SK-MEL-5 (cell line): ENCODE measurements around the gene NDOR1. TPM values are rescaled to one million over a fixed set of nuclear protein-coding genes. Genes with fewer than 3 reads are reported as not detected.

ENCODE experiments used
- DNase-seq: peaks from one replicate; pipeline ENCODE4 v3.0.0-alpha.2; 2016; ENCODE audit warnings: low read depth, low spot score
- in situ Hi-C: cut with HindIII; loops from 2 replicates; pipeline ENCODE4 v1.10.0; 2016; ENCODE audit warnings: low sequenced_read_pairs, high pct_unique_total_duplicates, low pct_unique_long_range_greater_than_20kb
- total RNA-seq: library from RNA; depleted of rRNA; stranded (reverse); fragments of >200 nt; shearing (Covaris generic); gene quantifications from 2 replicates; pipeline ENCODE4 v1.2.3, GENCODE V29; 2014

Gene NDOR1
- total RNA-seq, 1 experiment from 2014 or later = 5.1 TPM

DNA sequence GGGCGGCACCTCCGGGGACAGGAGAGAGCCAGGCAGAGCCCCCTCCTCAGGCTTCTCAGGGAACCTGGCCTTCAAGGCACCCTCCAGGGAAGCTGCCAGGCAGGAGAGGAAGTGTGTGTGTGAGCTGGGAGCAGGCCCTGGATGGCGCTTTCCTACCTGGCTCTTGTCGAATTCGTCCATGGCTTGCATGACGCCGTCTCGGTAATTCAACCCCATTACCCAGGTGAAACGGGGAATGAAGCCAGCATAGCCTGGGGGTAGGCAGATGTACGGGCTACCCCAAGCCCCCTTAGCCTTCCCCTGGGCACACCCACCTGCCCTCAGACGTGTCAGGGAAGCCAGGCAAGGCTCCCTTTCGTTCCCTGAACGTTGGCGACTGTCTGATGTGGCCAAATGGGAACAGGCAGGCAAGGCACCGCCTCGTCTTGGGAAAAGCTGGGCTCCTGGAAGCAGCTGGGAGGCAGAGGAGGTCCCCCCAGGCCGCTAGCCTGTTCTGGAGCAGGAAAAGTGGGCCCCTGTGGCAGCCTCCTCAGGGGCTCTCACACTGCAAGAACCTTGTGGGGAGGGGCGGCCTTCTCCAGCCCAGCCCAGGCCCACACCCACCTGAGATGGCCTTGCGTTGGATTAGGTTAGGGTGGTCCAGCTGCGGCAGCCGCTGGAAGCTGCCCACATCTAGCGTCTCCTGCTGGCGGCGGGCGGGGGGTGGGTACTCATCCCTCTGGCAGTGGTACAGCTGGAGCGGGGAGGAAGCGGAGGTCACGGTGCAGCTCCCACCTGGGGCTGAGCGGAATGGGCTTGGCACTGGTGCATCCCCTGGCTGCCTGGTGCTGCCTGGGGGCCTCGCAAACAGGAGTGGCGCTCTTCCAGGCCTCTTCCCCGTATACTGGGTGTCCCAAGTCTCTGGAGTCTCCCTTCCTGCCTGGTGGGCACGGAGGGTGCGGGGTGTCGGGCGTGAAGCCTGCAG is 39.3 kb downstream of the NDOR1 start:
- in situ Hi-C loops = no loop called here
- DNase-seq = no peak

- DNase-seq = no peak
- in situ Hi-C loops = no loop called here
These were observed 40.2 kb downstream of the NDOR1 start for GRCh38 chr9:137245450-137246421.

DNA sequence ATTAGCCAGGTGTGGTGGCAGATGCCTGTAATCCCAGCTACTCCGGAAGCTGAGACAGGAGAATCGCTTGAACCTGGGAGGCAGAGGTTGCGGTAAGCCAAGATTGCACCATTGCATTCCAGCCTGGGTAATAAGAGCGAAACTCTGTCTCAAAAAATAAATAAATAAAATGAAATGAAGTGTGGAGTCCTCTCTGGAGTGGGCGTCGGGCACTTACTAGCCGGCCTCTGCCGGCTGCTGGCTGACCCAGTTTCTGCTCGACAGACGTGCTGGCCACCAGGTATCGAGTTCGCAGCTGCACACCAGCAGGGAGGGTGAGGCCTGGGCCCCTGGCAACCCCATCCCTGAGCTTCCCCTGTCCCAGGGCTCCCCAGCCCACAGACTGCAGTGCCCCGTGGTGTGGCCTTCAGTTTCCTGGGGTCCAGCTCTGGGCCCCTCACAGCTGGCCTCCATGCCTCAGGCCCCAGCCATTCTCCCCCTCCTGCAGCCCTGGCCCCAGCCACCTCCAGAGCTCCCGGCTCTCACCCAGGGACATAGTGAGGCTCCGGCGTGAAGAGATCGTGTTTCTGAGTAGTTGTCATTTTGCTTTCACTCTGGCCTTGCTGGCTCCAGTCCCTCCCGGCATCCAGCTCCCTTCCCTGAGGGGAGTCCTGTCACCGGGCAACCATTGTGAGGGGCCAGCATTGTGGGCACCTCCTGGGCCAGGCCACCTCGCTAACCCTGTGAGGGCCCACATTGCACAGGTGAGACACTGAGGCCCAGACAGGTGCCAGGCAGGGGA is 41.8 kb downstream of the NDOR1 start:
- in situ Hi-C loops = no loop called here
- DNase-seq = no peak

DNA sequence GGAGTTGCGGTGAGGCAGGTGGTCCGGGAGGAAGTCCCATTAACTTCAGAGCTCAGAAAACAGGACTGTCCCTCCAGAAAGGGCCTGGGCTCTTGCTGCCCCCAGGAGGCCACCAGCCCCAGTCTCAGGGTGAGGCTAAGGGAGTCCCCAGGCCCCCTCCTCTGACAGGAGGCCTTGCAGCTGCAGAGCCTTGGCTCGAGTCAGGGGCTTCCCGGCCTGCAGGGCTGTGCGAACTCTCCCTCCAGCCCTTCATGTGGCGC is 42.3 kb downstream of the NDOR1 start:
- no peak for DNase-seq
- in situ Hi-C loops = no loop called here

DNA sequence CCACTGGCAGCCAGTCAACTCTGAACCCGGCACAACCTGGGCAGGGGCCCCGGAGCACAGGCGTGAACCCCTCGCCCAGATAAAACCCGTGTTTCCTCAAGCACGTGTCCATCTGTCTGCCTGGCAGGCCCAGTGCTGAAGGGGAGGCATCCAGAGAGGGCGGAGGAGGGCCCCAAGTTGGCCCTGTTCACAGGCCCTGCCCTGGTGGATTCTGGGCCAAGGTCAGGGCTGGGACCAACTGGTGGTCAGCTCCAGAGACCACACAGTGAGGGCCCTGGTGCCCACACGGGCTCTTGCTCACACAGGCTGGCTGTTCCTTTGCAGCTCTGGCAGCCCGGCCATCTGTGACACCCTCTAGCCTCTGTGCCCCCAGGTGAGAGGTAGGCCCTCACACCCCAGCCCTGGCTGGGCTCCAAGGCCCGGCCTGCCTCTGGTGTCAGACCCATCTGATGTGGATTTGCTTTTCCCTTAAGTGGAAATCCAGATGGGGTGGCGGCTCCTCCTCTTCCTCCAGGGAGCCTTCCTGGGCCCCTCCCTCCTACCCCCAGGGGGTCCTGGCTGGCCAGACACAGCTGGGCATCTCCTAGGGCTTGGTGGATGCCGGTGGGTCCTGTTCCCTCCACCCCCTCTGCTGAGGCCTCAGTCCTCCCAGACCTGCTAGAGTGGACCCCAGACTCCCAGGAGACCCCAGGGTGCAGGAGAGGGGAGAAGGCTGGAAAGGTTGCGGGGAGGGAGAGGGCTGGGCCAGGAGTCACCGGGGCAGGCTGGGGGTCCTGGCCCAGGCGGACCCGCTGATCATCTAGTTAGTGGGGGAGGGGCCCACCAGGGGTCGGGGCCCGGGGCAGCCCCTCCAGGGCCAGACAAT is 45.1 kb downstream of the NDOR1 start:
- DNase-seq = no peak
- in situ Hi-C loops = no loop called here

DNA sequence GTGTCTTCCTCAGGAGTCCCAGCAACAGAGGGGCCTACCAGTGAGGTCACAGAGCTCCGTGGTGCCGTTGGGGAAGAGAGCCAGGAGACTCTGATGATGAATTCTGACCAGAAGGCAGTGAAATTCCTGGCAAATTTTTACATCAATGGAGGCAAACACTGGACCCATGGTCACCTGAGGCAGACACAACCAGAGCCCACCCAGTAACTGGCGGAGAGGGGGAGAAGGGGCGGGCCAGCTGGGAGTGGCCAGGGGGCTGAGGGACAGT is 45.6 kb downstream of the NDOR1 start, which contains the start of gene STPG3:
STPG3 (plus strand) TSS at position 93 of the 268 bp plus-strand sequence; CDS start at position 94, 1 bp downstream.
- in situ Hi-C loops = no loop called here
- no peak for DNase-seq

DNA sequence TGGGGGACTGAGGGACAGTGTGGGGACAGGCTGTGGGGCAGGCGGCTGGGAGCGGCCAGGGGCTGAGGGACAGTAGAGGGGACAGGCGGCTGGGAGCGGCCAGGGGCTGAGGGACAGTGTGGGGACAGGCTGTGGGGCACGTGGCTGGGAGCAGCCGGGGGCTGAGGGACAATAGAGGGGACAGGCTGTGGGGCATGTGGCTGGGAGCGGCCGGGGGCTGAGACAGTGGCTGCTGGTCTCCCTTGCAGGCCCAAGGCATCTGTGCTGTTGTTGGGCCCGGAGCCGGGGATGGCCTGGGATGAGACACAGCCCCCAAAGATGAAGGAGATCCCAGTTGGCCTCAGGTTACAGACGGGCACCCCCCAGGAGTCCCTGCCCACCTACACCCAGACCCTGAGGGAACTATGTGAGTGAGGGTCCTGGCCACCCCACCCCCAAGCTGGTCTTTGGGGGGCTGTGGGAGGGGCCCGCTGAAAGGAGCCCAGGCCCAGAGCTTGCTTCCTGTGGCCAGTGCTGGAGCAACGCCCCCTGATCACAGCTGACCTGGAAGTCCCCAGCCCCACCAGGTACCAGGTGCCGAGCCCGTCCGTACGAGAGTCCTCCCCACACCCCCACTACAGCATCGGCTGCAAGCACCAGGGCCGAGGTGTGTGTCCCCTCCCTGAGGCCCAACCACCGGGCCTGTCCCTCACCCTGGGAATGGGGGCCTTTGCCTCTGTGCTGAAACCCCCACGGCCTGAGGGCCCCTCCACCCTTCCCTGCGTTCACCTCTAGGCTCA is 46.2 kb downstream of the NDOR1 start:
- DNase-seq = no peak
- in situ Hi-C loops = no loop called here

DNA sequence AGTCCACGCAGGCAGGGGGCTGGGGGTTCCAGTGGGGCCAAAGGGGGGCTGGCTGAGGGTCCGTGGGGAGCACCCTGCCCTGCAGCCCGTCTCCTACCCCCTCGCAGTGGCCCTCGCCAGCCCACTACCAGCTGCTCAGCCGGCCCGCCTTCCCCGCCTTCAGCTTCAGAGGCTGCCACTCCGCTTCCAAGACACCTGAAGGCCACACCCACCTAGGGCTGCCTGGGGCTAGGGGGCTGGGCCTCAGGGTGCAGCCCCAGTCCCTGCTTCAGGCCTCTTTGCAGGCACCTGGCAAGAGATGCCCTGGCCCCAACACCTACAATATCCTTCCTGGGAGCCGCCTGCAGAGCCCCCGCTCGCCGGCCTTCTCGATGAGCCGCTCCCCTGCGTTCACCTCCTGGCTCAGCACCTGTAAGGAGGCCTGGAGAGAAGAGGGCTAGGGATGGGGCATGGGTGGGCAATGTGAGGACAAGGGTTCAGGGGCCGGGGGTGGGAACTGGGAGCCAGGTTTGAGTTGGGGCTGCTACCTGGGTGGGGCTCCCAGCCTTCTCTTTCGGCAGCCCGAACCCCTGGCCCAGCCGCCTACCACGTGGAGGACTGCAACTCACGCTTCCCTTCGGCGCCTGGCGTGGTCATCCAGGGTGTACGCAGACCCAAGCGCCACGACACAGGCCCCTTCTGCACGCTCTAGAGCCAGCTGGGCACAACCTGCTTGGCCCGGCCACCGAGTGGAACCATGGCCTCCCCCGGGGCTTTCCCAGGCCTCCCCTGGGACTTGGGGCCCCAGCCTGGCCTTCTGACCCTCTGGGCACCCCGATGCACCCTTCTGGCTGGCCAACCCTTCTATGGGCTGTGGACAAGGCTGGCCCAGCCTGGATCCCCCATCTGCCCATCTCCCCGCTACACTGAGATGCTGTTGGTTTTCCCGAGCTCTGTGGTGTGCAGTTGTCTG is 47.3 kb downstream of the NDOR1 start:
- DNase-seq = no peak
- in situ Hi-C loops = no loop called here

DNA sequence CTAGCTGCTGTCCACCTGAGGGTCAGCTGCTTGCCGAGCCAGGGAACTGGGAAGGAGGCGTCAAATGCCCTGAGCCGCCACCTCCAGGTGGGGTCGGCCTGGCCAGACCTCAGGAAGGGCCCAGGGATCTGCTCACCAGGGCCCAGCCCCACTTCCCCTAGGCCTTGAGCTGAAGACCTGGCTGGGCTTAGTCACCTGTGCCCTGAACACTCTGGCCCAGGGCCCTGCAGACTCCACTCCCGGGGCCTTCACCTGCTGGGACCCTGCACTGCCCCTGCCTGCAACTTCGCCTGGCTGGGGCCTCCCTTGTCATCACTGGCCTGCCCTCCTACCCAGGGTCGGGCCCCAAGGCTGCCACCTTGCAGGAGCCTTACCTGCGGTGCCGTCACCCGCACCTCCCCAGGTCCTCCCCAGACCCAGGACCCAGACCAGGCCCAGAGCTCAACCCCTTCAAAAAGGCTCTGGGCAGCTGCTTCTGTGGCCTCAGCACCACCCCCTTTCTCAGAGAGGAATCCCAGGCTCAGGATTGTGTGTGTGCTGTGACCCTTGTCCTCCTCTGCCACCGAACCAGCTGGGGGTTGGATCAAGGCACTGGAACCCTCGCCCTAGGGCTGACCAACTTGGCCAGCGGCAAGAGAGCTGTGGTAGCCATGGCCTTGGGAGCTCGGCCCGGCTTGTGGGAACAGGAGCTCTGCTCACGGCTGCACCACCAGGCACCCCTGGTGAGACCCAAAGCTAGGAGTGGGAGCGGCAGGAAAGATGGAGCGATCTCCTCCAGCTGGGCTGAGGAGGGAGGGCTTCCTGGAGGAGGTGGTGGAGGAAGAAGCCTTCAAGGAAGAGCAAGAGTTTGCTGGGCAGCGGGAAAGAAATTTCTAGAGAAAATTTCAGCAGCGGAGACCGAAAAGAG is 48.5 kb downstream of the NDOR1 start:
- no peak for DNase-seq

DNA sequence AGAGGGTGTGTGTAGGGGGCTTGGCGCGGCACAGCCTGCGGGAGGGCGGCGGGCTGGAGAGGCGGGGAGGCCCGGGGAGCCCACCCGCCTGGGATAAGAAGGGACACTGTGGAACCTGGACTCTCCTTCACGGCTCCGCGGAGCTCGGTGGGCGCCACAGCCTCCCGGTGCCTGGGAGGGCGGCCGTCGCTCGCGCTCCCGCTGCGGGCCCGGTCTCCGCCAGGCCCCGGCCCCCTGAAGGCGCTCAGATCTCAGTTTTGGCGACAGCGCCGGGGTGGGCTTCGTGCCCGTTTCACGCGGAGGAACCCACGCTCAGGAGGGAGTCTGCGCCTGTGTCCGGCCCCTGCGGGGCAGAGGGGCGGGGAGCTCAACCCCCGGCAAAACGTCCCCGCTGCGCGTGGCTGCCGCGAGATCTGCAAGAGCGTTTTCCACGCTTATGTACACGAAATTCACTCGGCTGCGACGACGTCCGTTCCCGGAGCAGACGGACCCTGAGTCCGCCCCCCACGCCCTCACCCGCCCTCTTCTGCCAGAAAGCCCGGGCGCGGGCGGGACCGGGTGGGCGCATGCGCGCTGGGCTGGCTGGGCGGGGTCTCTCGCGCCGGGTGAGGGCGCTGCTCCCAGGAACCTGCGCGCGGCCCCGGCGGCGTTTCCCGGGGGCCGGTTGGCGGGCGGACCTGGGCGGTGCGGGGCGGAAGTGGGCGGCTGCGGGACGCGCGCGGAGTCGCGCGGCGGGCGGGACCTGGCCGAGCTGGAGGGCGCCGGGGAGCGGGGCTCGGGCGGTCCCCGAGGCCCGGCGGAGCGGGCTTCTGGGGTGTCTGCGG is 49.3 kb downstream of the NDOR1 start, which contains the start of gene NELFB:
NELFB (plus strand) TSS at position 704 of the 824 bp plus-strand sequence.
- peak; percentile 86 for DNase-seq
- in situ Hi-C loops = no loop called here

More for the DNA sequence above, 48.5 kb downstream of the NDOR1 start:
- in situ Hi-C loops = no loop called here

- in situ Hi-C loops = no loop called here
- DNase-seq = peak; percentile 33
These were observed 50.1 kb downstream of the NDOR1 start for GRCh38 chr9:137255448-137256114.

DNA sequence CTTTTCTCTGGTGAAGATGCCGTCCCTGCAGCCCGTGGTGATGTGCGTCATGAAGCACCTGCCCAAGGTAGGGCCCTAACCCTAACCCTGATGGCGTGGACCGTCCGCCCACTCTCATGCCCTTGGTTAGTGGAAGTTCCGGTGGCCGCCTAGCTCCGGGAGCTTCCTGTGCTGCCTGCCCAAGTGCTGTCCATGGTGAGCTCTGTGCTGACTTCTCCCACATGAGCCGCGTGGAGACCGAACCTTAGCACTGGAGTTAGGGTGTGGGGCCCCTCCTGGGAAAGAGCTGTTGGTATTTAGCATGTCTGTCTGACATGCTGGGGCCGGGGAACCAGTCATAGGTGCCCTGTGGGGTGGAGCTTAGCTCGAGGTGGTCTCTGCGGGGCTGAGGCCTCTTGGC is 50.9 kb downstream of the NDOR1 start:
- no peak for DNase-seq
- in situ Hi-C loops = no loop called here

DNA sequence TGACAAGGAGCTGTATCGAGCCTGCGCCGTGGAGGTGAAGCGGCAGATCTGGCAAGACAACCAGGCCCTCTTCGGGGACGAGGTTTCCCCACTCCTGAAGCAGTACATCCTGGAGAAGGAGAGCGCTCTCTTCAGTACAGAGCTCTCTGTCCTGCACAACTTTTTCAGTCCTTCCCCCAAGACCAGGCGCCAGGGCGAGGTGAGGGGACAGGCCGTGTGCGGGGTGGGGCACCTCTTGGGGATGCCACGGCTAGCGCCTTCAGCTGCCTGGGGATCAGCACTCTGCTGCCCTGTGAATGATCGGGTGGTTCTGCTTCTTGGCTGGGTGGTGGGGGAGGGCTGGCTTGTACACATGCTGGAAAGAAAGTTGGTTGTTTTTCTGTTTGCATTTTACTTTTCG is 51.4 kb downstream of the NDOR1 start:
- no peak for DNase-seq

More for the DNA sequence above, 51.4 kb downstream of the NDOR1 start:
- in situ Hi-C loops = no loop called here
